ENCODE data around the gene USP10.

Gene USP10

GRCh38 chr16:84703681-84704080 lies 3.9 kb downstream of the USP10 start:
- 98% methylated on average over 9 to 10 of the region's 10 CpGs for WGBS, 2 experiments (ENCODE audit: insufficient coverage in 2 of 2)
- Histone ChIP-seq H3K4me3 (ENCODE audit: extremely low read depth, insufficient read depth, low read length, poor library complexity, severe bottlenecking) (no peak overlapping the region), H3K4me1 (ENCODE audit: control insufficient read depth, insufficient read depth, low read length, poor library complexity, severe bottlenecking) (peaks cover 10% of the 10 kb centered on the region), H3K9me3 (ENCODE audit: control insufficient read depth, low read length) (no peaks in the 10 kb centered on the region), H3K27ac (ENCODE audit: low read depth, low read length, severe bottlenecking) (no peak overlapping the region), H3K36me3 (ENCODE audit: control insufficient read depth, insufficient read depth, low read length) (peaks cover 12% of the 10 kb centered on the region)

GRCh38 chr16:84704253-84704652 lies 4.5 kb downstream of the USP10 start:
- Histone ChIP-seq H3K27ac (ENCODE audit: low read depth, low read length, severe bottlenecking) (no peak overlapping the region), H3K36me3 (ENCODE audit: control insufficient read depth, insufficient read depth, low read length) (peaks cover 12% of the 10 kb centered on the region), H3K4me3 (ENCODE audit: extremely low read depth, insufficient read depth, low read length, poor library complexity, severe bottlenecking) (no peak overlapping the region), H3K9me3 (ENCODE audit: control insufficient read depth, low read length) (no peaks in the 10 kb centered on the region), H3K4me1 (ENCODE audit: control insufficient read depth, insufficient read depth, low read length, poor library complexity, severe bottlenecking) (peaks cover 15% of the 10 kb centered on the region)
- 100% methylated on average over 1 of the region's 2 CpGs; no CpG with 5 or more reads in 1 of the 2 experiments for WGBS, 2 experiments (ENCODE audit: insufficient coverage in 2 of 2)

GRCh38 chr16:84706856-84707255 lies 7.1 kb downstream of the USP10 start:
- Histone ChIP-seq H3K4me1 (ENCODE audit: control insufficient read depth, insufficient read depth, low read length, poor library complexity, severe bottlenecking) (peaks cover 23% of the 10 kb centered on the region), H3K27ac (ENCODE audit: low read depth, low read length, severe bottlenecking) (no peak overlapping the region), H3K36me3 (ENCODE audit: control insufficient read depth, insufficient read depth, low read length) (peaks cover 12% of the 10 kb centered on the region), H3K4me3 (ENCODE audit: extremely low read depth, insufficient read depth, low read length, poor library complexity, severe bottlenecking) (no peak overlapping the region), H3K9me3 (ENCODE audit: control insufficient read depth, low read length) (no peaks in the 10 kb centered on the region)
- WGBS, 2 experiments (ENCODE audit: insufficient coverage in 2 of 2) = no CpG with 5 or more reads among the region's 1 CpG

- no peak overlapping the region for H3K4me3 ChIP-seq (ENCODE audit: extremely low read depth, insufficient read depth, low read length, poor library complexity, severe bottlenecking)
- WGBS, 2 experiments (ENCODE audit: insufficient coverage in 2 of 2) = 81 to 85% methylated on average over 10 of the region's 10 CpGs
- H3K36me3 ChIP-seq (ENCODE audit: control insufficient read depth, insufficient read depth, low read length) = peaks cover 21% of the 10 kb centered on the region
- no peaks in the 10 kb centered on the region for H3K9me3 ChIP-seq (ENCODE audit: control insufficient read depth, low read length)
- H3K27ac ChIP-seq (ENCODE audit: low read depth, low read length, severe bottlenecking) = no peak overlapping the region
- H3K4me1 ChIP-seq (ENCODE audit: control insufficient read depth, insufficient read depth, low read length, poor library complexity, severe bottlenecking) = peaks cover 32% of the 10 kb centered on the region
Observed at GRCh38 chr16:84709609-84710008, 9.8 kb downstream of the USP10 start.

GRCh38 chr16:84710686-84711085 lies 10.9 kb downstream of the USP10 start:
- Histone ChIP-seq H3K9me3 (ENCODE audit: control insufficient read depth, low read length) (no peaks in the 10 kb centered on the region), H3K27ac (ENCODE audit: low read depth, low read length, severe bottlenecking) (no peak overlapping the region), H3K4me3 (ENCODE audit: extremely low read depth, insufficient read depth, low read length, poor library complexity, severe bottlenecking) (no peak overlapping the region), H3K4me1 (ENCODE audit: control insufficient read depth, insufficient read depth, low read length, poor library complexity, severe bottlenecking) (peaks cover 32% of the 10 kb centered on the region), H3K36me3 (ENCODE audit: control insufficient read depth, insufficient read depth, low read length) (peaks cover 17% of the 10 kb centered on the region)
- WGBS, 2 experiments (ENCODE audit: insufficient coverage in 2 of 2) = 94 to 95% methylated on average over 9 to 11 of the region's 11 CpGs

- Histone ChIP-seq H3K4me3 (ENCODE audit: extremely low read depth, insufficient read depth, low read length, poor library complexity, severe bottlenecking) (no peak overlapping the region), H3K4me1 (ENCODE audit: control insufficient read depth, insufficient read depth, low read length, poor library complexity, severe bottlenecking) (peaks cover 31% of the 10 kb centered on the region), H3K36me3 (ENCODE audit: control insufficient read depth, insufficient read depth, low read length) (peaks cover 27% of the 10 kb centered on the region), H3K27ac (ENCODE audit: low read depth, low read length, severe bottlenecking) (no peak overlapping the region), H3K9me3 (ENCODE audit: control insufficient read depth, low read length) (no peaks in the 10 kb centered on the region)
- WGBS, 2 experiments (ENCODE audit: insufficient coverage in 2 of 2) = 87 to 93% methylated on average over 7 to 8 of the region's 8 CpGs
Observed at GRCh38 chr16:84712138-84712671, 12.4 kb downstream of the USP10 start.

- no peak overlapping the region for H3K4me3 ChIP-seq (ENCODE audit: extremely low read depth, insufficient read depth, low read length, poor library complexity, severe bottlenecking)
- no peak overlapping the region for H3K27ac ChIP-seq (ENCODE audit: low read depth, low read length, severe bottlenecking)
- H3K9me3 ChIP-seq (ENCODE audit: control insufficient read depth, low read length) = no peaks in the 10 kb centered on the region
- peaks cover 31% of the 10 kb centered on the region for H3K36me3 ChIP-seq (ENCODE audit: control insufficient read depth, insufficient read depth, low read length)
- 92 to 96% methylated on average over 9 to 11 of the region's 13 CpGs for WGBS, 2 experiments (ENCODE audit: insufficient coverage in 2 of 2)
- peaks cover 26% of the 10 kb centered on the region for H3K4me1 ChIP-seq (ENCODE audit: control insufficient read depth, insufficient read depth, low read length, poor library complexity, severe bottlenecking)
Observed at GRCh38 chr16:84712801-84713775, 13.3 kb downstream of the USP10 start.

- Histone ChIP-seq H3K36me3 (ENCODE audit: control insufficient read depth, insufficient read depth, low read length) (peaks cover 37% of the 10 kb centered on the region), H3K27ac (ENCODE audit: low read depth, low read length, severe bottlenecking) (no peak overlapping the region), H3K9me3 (ENCODE audit: control insufficient read depth, low read length) (no peaks in the 10 kb centered on the region), H3K4me3 (ENCODE audit: extremely low read depth, insufficient read depth, low read length, poor library complexity, severe bottlenecking) (no peak overlapping the region), H3K4me1 (ENCODE audit: control insufficient read depth, insufficient read depth, low read length, poor library complexity, severe bottlenecking) (peaks cover 23% of the 10 kb centered on the region)
- 89 to 90% methylated on average over 6 of the region's 6 CpGs for WGBS, 2 experiments (ENCODE audit: insufficient coverage in 2 of 2)
Observed at GRCh38 chr16:84714028-84714427, 14.2 kb downstream of the USP10 start.

- 88 to 100% methylated on average over 1 to 3 of the region's 3 CpGs for WGBS, 2 experiments (ENCODE audit: insufficient coverage in 2 of 2)
- Histone ChIP-seq H3K27ac (ENCODE audit: low read depth, low read length, severe bottlenecking) (no peak overlapping the region), H3K4me3 (ENCODE audit: extremely low read depth, insufficient read depth, low read length, poor library complexity, severe bottlenecking) (no peak overlapping the region), H3K9me3 (ENCODE audit: control insufficient read depth, low read length) (no peaks in the 10 kb centered on the region), H3K4me1 (ENCODE audit: control insufficient read depth, insufficient read depth, low read length, poor library complexity, severe bottlenecking) (peaks cover 15% of the 10 kb centered on the region), H3K36me3 (ENCODE audit: control insufficient read depth, insufficient read depth, low read length) (peaks cover 48% of the 10 kb centered on the region)
Observed at GRCh38 chr16:84715424-84715823, 15.6 kb downstream of the USP10 start.

GRCh38 chr16:84715854-84716253 lies 16.1 kb downstream of the USP10 start:
- H3K4me3 ChIP-seq (ENCODE audit: extremely low read depth, insufficient read depth, low read length, poor library complexity, severe bottlenecking) = no peak overlapping the region
- peaks cover 51% of the 10 kb centered on the region for H3K36me3 ChIP-seq (ENCODE audit: control insufficient read depth, insufficient read depth, low read length)
- H3K9me3 ChIP-seq (ENCODE audit: control insufficient read depth, low read length) = no peaks in the 10 kb centered on the region
- peaks cover 15% of the 10 kb centered on the region for H3K4me1 ChIP-seq (ENCODE audit: control insufficient read depth, insufficient read depth, low read length, poor library complexity, severe bottlenecking)
- H3K27ac ChIP-seq (ENCODE audit: low read depth, low read length, severe bottlenecking) = no peak overlapping the region
- WGBS, 2 experiments (ENCODE audit: insufficient coverage in 2 of 2) = 90 to 93% methylated on average over 5 of the region's 7 CpGs

- H3K4me1 ChIP-seq (ENCODE audit: control insufficient read depth, insufficient read depth, low read length, poor library complexity, severe bottlenecking) = peaks cover 14% of the 10 kb centered on the region
- WGBS, 2 experiments (ENCODE audit: insufficient coverage in 2 of 2) = 74 to 100% methylated on average over 4 to 5 of the region's 7 CpGs
- H3K36me3 ChIP-seq (ENCODE audit: control insufficient read depth, insufficient read depth, low read length) = peaks cover 57% of the 10 kb centered on the region
- no peaks in the 10 kb centered on the region for H3K9me3 ChIP-seq (ENCODE audit: control insufficient read depth, low read length)
- H3K4me3 ChIP-seq (ENCODE audit: extremely low read depth, insufficient read depth, low read length, poor library complexity, severe bottlenecking) = no peak overlapping the region
- no peak overlapping the region for H3K27ac ChIP-seq (ENCODE audit: low read depth, low read length, severe bottlenecking)
Observed at GRCh38 chr16:84716740-84717139, 16.9 kb downstream of the USP10 start.
